ENCODE results near the gene C19orf53.
"Not testable (repeated sequence)": the region's sequence is repeated elsewhere in the genome, so short reads cannot be mapped to it uniquely, and the experiment has no call there.

C19orf53 gene

GRCh38 chr19:13763265-13763664 is 11.0 kb upstream of the C19orf53 start:
- DNase-seq (ENCODE audit: low read depth, low spot score), result no peak

GRCh38 chr19:13764101-13764807 is 10.0 kb upstream of the C19orf53 start, which contains the start of gene MRI1:
Gene MRI1, plus strand, starts transcription at chr19:13764522. Its CDS starts 67 bp downstream, at chr19:13764589.
- no peak for DNase-seq (ENCODE audit: low read depth, low spot score)

- DNase-seq (ENCODE audit: low read depth, low spot score), result no peak
These were observed 9.3 kb upstream of the C19orf53 start for GRCh38 chr19:13764821-13765394.

GRCh38 chr19:13765395-13766094 is 8.7 kb upstream of the C19orf53 start:
- DNase-seq (ENCODE audit: low read depth, low spot score), result no peak

- DNase-seq (ENCODE audit: low read depth, low spot score), result no peak
These were observed 8.2 kb upstream of the C19orf53 start for GRCh38 chr19:13766095-13766481.

- DNase-seq (ENCODE audit: low read depth, low spot score), result no peak
These were observed 5.7 kb upstream of the C19orf53 start for GRCh38 chr19:13768510-13768909.

- DNase-seq (ENCODE audit: low read depth, low spot score), result no peak
These were observed 4.1 kb upstream of the C19orf53 start for GRCh38 chr19:13770013-13770635.

- DNase-seq (ENCODE audit: low read depth, low spot score), result no peak
These were observed 4.1 kb downstream of the C19orf53 start for GRCh38 chr19:13778398-13778797.

- no peak for DNase-seq (ENCODE audit: low read depth, low spot score)
These were observed 4.6 kb downstream of the C19orf53 start for GRCh38 chr19:13778847-13779246.

GRCh38 chr19:13779794-13780193 is 5.5 kb downstream of the C19orf53 start:
- not testable (repeated sequence) for DNase-seq (ENCODE audit: low read depth, low spot score)

- DNase-seq (ENCODE audit: low read depth, low spot score), result no peak
These were observed 7.3 kb downstream of the C19orf53 start for GRCh38 chr19:13781547-13781946.

- no peak for DNase-seq (ENCODE audit: low read depth, low spot score)
These were observed 8.3 kb downstream of the C19orf53 start for GRCh38 chr19:13782537-13782936.

- no peak for DNase-seq (ENCODE audit: low read depth, low spot score)
These were observed 9.6 kb downstream of the C19orf53 start for GRCh38 chr19:13783565-13784500.

- DNase-seq (ENCODE audit: low read depth, low spot score), result no peak
These were observed 10.6 kb downstream of the C19orf53 start for GRCh38 chr19:13784731-13785452.

- no peak for DNase-seq (ENCODE audit: low read depth, low spot score)
These were observed 14.7 kb downstream of the C19orf53 start for GRCh38 chr19:13788991-13789390.

GRCh38 chr19:13790354-13790753 is 16.1 kb downstream of the C19orf53 start:
- DNase-seq (ENCODE audit: low read depth, low spot score), result no peak

GRCh38 chr19:13793317-13793716 is 19.1 kb downstream of the C19orf53 start:
- DNase-seq (ENCODE audit: low read depth, low spot score), result not testable (repeated sequence)

GRCh38 chr19:13794398-13794756 is 20.1 kb downstream of the C19orf53 start:
- no peak for DNase-seq (ENCODE audit: low read depth, low spot score)

GRCh38 chr19:13794757-13795589 is 20.7 kb downstream of the C19orf53 start, which contains the start of gene ZSWIM4:
Gene ZSWIM4, plus strand, starts transcription at chr19:13795443. Its CDS starts 206 bp downstream, at chr19:13795649.
- DNase-seq (ENCODE audit: low read depth, low spot score), result peak; percentile 99
